H9 (cell line): Measurements from ENCODE around the gene TPBG. TPM values are rescaled to one million over a fixed set of nuclear protein-coding genes. Genes with fewer than 3 reads are reported as not detected.

Source experiments
- DNase-seq: peaks from one replicate; pipeline ENCODE4 v3.0.0-alpha.2; 2017
- H2AFZ ChIP-seq: one replicate; pipeline ENCODE4 v1.6.1; 2013; ENCODE audit warnings: mild to moderate bottlenecking, low read length, control low read depth, moderate library complexity
- H2AK5ac ChIP-seq: 2 replicates; pipeline ENCODE4 v1.6.1; 2013; ENCODE audit warnings: low read length, control low read depth, mixed read lengths; ENCODE audit not compliant: insufficient read length
- H2BK120ac ChIP-seq: one replicate; pipeline ENCODE4 v1.6.1; 2013; ENCODE audit warnings: low read depth, mild to moderate bottlenecking, low read length, control low read depth, inconsistent platforms; ENCODE audit not compliant: poor library complexity, severe bottlenecking
- H2BK12ac ChIP-seq: 2 replicates; pipeline ENCODE4 v1.6.1; 2013; ENCODE audit warnings: low read length, control low read depth, mixed read lengths, low read depth; ENCODE audit not compliant: insufficient read length
- H2BK15ac ChIP-seq: 2 replicates; pipeline ENCODE4 v1.6.1; 2013; ENCODE audit warnings: low read depth, low read length, control low read depth
- H2BK20ac ChIP-seq: one replicate; pipeline ENCODE4 v1.6.1; 2013; ENCODE audit warnings: low read depth, mild to moderate bottlenecking, low read length, control low read depth, inconsistent platforms; ENCODE audit not compliant: poor library complexity, severe bottlenecking
- H2BK5ac ChIP-seq: 2 replicates; pipeline ENCODE4 v1.6.1; 2013; ENCODE audit warnings: low read length, control low read depth, mixed read lengths; ENCODE audit not compliant: insufficient read length
- H3K14ac ChIP-seq: 2 replicates; pipeline ENCODE4 v1.6.1; 2013; ENCODE audit warnings: low read length, control low read depth; ENCODE audit not compliant: insufficient read depth
- H3K18ac ChIP-seq: 2 replicates; pipeline ENCODE4 v1.6.1; 2013; ENCODE audit warnings: low read depth, mild to moderate bottlenecking, mixed read lengths, low read length, control low read depth; ENCODE audit not compliant: insufficient read length
- H3K23ac ChIP-seq: 2 replicates; pipeline ENCODE4 v1.6.1; 2013; ENCODE audit warnings: low read length, control low read depth, mixed read lengths, low read depth; ENCODE audit not compliant: insufficient read length
- H3K23me2 ChIP-seq: 2 replicates; pipeline ENCODE4 v1.6.1; 2013; ENCODE audit warnings: low read depth, mild to moderate bottlenecking, mixed read lengths, low read length, control low read depth; ENCODE audit not compliant: insufficient read length, poor library complexity, severe bottlenecking
- H3K27ac ChIP-seq: 2 replicates; pipeline ENCODE4 v1.5.1; 2013; ENCODE audit warnings: low read length, control low read depth, mixed read lengths, low read depth; ENCODE audit not compliant: insufficient read length
- H3K27me3 ChIP-seq: 2 replicates; pipeline ENCODE4 v1.6.1; 2013; ENCODE audit warnings: low read length, control low read depth, inconsistent platforms; ENCODE audit not compliant: insufficient read depth
- H3K4ac ChIP-seq: 2 replicates; pipeline ENCODE4 v1.6.1; 2013; ENCODE audit warnings: low read depth, mild to moderate bottlenecking, control low read depth, inconsistent platforms, low read length, moderate library complexity
- H3K4me1 ChIP-seq: 2 replicates; pipeline ENCODE4 v1.6.1; 2013; ENCODE audit warnings: low read length, control low read depth, inconsistent platforms; ENCODE audit not compliant: insufficient read depth
- H3K4me2 ChIP-seq: 2 replicates; pipeline ENCODE4 v1.6.1; 2013; ENCODE audit warnings: low read length, control low read depth, mixed read lengths; ENCODE audit not compliant: insufficient read length, insufficient read depth
- H3K56ac ChIP-seq: 2 replicates; pipeline ENCODE4 v1.6.1; 2013; ENCODE audit warnings: low read depth, mild to moderate bottlenecking, mixed read lengths, low read length, control low read depth; ENCODE audit not compliant: insufficient read length
- H3K79me1 ChIP-seq: 2 replicates; pipeline ENCODE4 v1.6.1; 2013; ENCODE audit warnings: low read depth, mild to moderate bottlenecking, moderate library complexity, low read length, control low read depth, inconsistent platforms; ENCODE audit not compliant: insufficient read depth, poor library complexity, severe bottlenecking
- H3K79me2 ChIP-seq: 2 replicates; pipeline ENCODE4 v1.6.1; 2013; ENCODE audit warnings: low read length, control low read depth, inconsistent platforms; ENCODE audit not compliant: insufficient read depth
- H3K9ac ChIP-seq: 2 replicates; pipeline ENCODE4 v1.6.1; 2013; ENCODE audit warnings: low read length, control low read depth, mixed read lengths; ENCODE audit not compliant: insufficient read length; ENCODE audit errors: extremely low read depth
- H3K9me3 ChIP-seq: one replicate; pipeline ENCODE4 v1.6.1; 2013; ENCODE audit warnings: low read depth, low read length, inconsistent platforms; ENCODE audit not compliant: control insufficient read depth
- H3T11ph ChIP-seq: one replicate; pipeline ENCODE4 v1.6.1; 2013; ENCODE audit warnings: mild to moderate bottlenecking, low read length, control low read depth, inconsistent platforms
- H4K20me1 ChIP-seq: one replicate; pipeline ENCODE4 v1.6.1; 2013; ENCODE audit not compliant: control insufficient read depth, insufficient read length, insufficient read depth
- H4K5ac ChIP-seq: 2 replicates; pipeline ENCODE4 v1.6.1; 2013; ENCODE audit warnings: low read depth, mild to moderate bottlenecking, mixed read lengths, low read length, control low read depth; ENCODE audit not compliant: insufficient read length
- H4K8ac ChIP-seq: replicated peaks from 2 replicates; pipeline ENCODE4 v1.6.1; 2013; ENCODE audit warnings: low read length, control low read depth, mixed read lengths, low read depth; ENCODE audit not compliant: insufficient read length
- H4K91ac ChIP-seq: 2 replicates; pipeline ENCODE4 v1.6.1; 2013; ENCODE audit warnings: low read depth, mild to moderate bottlenecking, moderate library complexity, mixed read lengths, low read length, control low read depth; ENCODE audit not compliant: insufficient read length
- H3K27ac Mint-ChIP-seq, 3 experiments: 2 replicates in 2 of 3; 3 replicates in 1 of 3; pipeline ENCODE4 v1.8.0; 2020 to 2021; ENCODE audit warnings: mixed read lengths in 3 of 3, mild to moderate bottlenecking in 1 of 3, moderate library complexity in 1 of 3
- H3K27me3 Mint-ChIP-seq: 2 replicates; pipeline ENCODE4 v1.8.0; 2021; ENCODE audit warnings: low read depth, mild to moderate bottlenecking, moderate library complexity, mixed read lengths
- H3K36me3 Mint-ChIP-seq, 3 experiments: 2 replicates in 2 of 3; 3 replicates in 1 of 3; pipeline ENCODE4 v1.8.0; 2020 to 2021; ENCODE audit warnings: low read depth in 3 of 3, mixed read lengths in 3 of 3; ENCODE audit not compliant: insufficient read depth in 1 of 3
- H3K4me1 Mint-ChIP-seq, 2 experiments: 2 replicates each; pipeline ENCODE4 v1.8.0; 2020; ENCODE audit warnings: mixed read lengths in 2 of 2
- H3K4me3 Mint-ChIP-seq, 2 experiments: 2 replicates in 1 of 2; 3 replicates in 1 of 2; pipeline ENCODE4 v1.8.0; 2020 to 2021; ENCODE audit warnings: mild to moderate bottlenecking in 2 of 2, mixed read lengths in 2 of 2, moderate library complexity in 1 of 2
- H3K9me3 Mint-ChIP-seq, 2 experiments: 2 replicates in 1 of 2; 3 replicates in 1 of 2; pipeline ENCODE4 v1.8.0; 2020; ENCODE audit warnings: mild to moderate bottlenecking in 2 of 2, mixed read lengths in 2 of 2, moderate library complexity in 1 of 2
- CTCF ChIP-seq: fragments of 200-600 bp; sonication (generic); conservative IDR thresholded peaks from 3 replicates; pipeline ENCODE4 v1.8.0; 2021; ENCODE audit warnings: antibody characterized with exemption, mild to moderate bottlenecking
- WGBS: extraction: QIAGEN DNeasy Blood & Tissue Kit; methylation state at CpG from one replicate; pipeline ENCODE4 v1.1.7; 2013; ENCODE audit warnings: missing lambda C conversion rate, low lambda C conversion rate, mixed read lengths; ENCODE audit not compliant: insufficient read length; ENCODE audit errors: extremely low coverage; 5-methylcytosine and 5-hydroxymethylcytosine counted together
- total RNA-seq: library from RNA; stranded (reverse); gene quantifications from 2 replicates; pipeline ENCODE4 v1.2.1, GENCODE V29; 2021

TPBG gene
- total RNA-seq, 1 experiment from 2014 or later = 19.0 TPM

GRCh38 chr6:82331031-82331773, 32.4 kb upstream of the TPBG start:
- Histone ChIP-seq H4K8ac (no peak overlapping the region), H4K5ac (no peak overlapping the region), H2BK5ac (no peak overlapping the region), H3K9me3 (no peaks in the 10 kb centered on the region), H4K20me1 (no peaks in the 10 kb centered on the region), H3K4ac (no peak overlapping the region), H3K56ac (no peak overlapping the region), H3K23me2 (no peaks in the 10 kb centered on the region), H3K18ac (no peak overlapping the region), H3K23ac (no peak overlapping the region), H2BK15ac (no peak overlapping the region), H3K79me2 (no peaks in the 10 kb centered on the region), H2AFZ (no peak overlapping the region), H3K79me1 (no peaks in the 10 kb centered on the region), H3K9ac (no peak overlapping the region), H2BK20ac (no peak overlapping the region), H3K4me2 (no peak overlapping the region), H3K14ac (no peak overlapping the region), H2AK5ac (no peak overlapping the region), H3K27me3 (no peaks in the 10 kb centered on the region), H2BK12ac (no peak overlapping the region), H3K4me1 (no peaks in the 10 kb centered on the region), H3T11ph (no peak overlapping the region), H3K27ac (no peak overlapping the region), H2BK120ac (no peak overlapping the region), H4K91ac (no peak overlapping the region)
- no peaks in the 10 kb centered on the region for H3K9me3 Mint-ChIP-seq
- DNase-seq = peak; percentile 36
- peak; percentile 31; the same call in 2 of the 3 replicates for TF ChIP-seq CTCF
- H3K4me3 Mint-ChIP-seq = no peak overlapping the region
- no peak overlapping the region for H3K27ac Mint-ChIP-seq
- H3K4me1 Mint-ChIP-seq = peaks cover 3 to 6% of the 10 kb centered on the region in 2 experiments; a peak in 2 of 4 replicates
- H3K27me3 Mint-ChIP-seq = no peaks in the 10 kb centered on the region
- no peaks in the 10 kb centered on the region for H3K36me3 Mint-ChIP-seq
- WGBS = no CpG with 5 or more reads among the region's 2 CpGs
